Nucleus accumbens (tissue), 56 donors: Measurements from ENCODE around the gene ATAD3C.
"Not testable (repeated sequence)": the region's sequence is repeated elsewhere in the genome, so short reads cannot be mapped to it uniquely, and the experiment has no call there.

Experiments
- DNase-seq, 56 donors: peaks; one replicate each; lab custom pipeline; 2025; lab: John Stamatoyannopoulos, UW

The ATAD3C gene

DNA sequence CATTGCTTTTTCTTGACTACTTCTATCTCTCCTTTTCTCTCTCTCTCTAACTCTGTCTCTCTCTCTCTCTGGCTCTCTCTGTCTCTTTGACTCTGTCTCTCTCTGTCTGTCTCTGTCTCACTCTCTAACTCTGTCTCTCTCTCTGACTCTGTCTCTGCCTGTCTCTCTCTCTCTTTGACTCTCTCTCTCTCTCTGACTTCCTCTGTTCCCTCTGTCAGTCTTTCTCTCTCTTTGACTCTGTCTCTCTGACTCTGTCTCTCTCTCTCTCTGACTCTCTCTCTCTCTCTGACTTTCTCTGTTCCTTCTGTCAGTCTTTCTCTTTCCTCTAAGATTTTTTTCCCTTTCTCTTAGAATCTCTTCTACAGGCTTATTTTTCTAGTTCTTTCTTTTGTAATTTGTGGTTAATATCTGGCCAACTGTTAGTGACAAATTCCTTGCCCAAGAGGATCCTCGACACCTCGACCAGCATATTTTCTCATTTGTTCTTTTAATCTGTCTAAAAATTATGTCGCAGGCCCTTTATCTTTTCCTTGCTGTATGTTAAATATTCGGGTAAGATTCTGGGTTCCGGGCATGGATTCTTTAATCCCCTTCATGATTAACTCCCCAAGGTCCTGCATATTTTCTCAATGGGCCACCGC is at the start of gene ATAD3C:
ATAD3C (plus strand) TSS at position 591 of the 641 bp plus-strand sequence. CDS start 995 bp downstream, outside the sequence.
- no peak for DNase-seq

GRCh38 chr1:1399872-1400575 is 49.5 kb upstream of the ATAD3C start:
- no peak for DNase-seq

DNA sequence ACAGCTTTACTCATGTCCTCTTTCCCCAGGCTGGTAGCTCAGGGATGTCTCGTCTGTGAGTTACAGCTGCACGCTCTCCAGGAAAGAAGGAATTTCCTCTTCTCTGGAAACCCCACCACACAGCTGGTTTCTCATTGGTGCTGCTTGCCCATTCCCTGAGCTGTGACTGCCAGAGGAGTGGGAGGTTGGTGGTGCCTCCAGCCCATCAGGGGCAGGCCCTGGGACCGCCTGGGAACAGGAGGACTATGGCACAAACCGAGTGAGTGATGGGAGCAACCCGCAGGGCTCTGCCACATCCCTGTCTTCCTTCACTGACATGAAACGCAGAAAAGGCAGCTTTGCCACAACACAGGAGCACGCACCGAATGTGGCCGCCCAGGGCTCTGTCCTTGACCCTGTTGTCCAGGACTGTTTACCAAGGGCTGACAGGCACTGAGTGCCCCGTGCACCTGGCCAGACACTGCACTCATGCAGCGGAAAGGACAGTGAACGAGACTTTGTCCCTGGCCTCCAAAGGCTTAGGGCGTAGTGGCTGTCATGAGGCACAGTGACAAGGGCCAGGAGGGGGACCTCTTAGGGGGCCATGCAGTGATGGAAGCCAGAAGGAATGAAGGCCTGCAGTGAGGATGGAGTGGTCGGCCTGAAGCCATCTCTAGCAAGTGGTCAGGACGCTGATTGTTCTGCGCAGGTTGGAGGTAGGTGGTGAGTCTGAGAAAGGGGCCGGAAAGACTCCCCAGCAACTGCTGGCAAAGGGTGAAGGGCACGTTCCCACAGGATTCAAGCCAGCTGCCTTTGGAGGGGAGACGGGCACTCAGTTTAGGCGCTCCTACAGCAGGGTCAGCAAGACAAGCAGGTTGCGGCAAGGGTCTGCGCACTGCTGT is 48.7 kb upstream of the ATAD3C start:
- DNase-seq: no peak

GRCh38 chr1:1401457-1402010 is 48.0 kb upstream of the ATAD3C start:
- no peak for DNase-seq

GRCh38 chr1:1402072-1402900 is 47.2 kb upstream of the ATAD3C start:
- no peak for DNase-seq

GRCh38 chr1:1402901-1403392 is 46.5 kb upstream of the ATAD3C start:
- DNase-seq: not testable (repeated sequence)

- DNase-seq: no peak
Observed at GRCh38 chr1:1403653-1404052, 45.8 kb upstream of the ATAD3C start.

- no peak for DNase-seq
Observed at GRCh38 chr1:1406101-1406820, 43.2 kb upstream of the ATAD3C start.

GRCh38 chr1:1406821-1407635 is 42.5 kb upstream of the ATAD3C start, which contains the start of gene MRPL20:
Gene MRPL20 (minus strand): TSS chr1:1407293. CDS start chr1:1407217, 76 bp downstream.
- DNase-seq: peak in 55 of 56 donors; percentile 49 to 96 (median 90)

GRCh38 chr1:1407636-1408318 is 41.7 kb upstream of the ATAD3C start:
- DNase-seq: no peak

DNA sequence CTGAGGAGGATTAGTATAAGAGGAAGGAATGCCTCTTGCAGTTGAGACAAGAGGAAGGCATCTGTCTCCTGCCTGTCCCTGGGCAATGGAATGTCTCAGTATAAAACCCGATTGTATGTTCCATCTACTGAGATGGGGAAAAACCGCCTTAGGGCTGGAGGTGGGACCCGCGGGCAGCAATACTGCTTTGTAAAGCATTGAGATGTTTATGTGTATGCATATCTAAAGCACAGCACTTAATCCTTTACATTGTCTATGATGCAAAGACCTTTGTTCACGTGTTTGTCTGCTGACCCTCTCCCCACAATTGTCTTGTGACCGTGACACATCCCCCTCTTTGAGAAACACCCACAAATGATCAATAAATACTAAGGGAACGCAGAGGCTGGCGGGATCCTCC is 39.3 kb upstream of the ATAD3C start:
- not testable (repeated sequence) for DNase-seq

DNA sequence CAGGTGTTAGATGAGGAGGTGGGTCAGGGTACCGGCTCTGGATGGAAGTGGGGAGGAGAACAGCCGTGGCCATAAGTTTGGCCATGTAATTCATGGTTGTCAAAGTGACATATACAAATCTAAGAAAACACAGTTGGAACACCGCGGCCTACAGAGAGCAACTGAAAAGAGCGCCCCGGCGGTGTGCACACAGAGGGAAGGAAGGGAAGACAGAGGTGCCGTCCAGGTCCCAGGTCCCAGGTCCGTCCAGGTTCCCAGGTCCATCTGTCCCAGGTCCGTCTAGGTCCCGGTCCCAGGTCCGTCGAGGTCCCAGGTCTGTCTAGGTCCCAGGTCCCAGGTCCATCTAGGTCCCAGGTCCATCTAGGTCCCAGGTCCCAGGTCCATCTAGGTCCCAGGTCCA is 37.9 kb upstream of the ATAD3C start:
- DNase-seq: no peak

GRCh38 chr1:1412311-1412902 is 37.1 kb upstream of the ATAD3C start:
- not testable (repeated sequence) for DNase-seq

DNA sequence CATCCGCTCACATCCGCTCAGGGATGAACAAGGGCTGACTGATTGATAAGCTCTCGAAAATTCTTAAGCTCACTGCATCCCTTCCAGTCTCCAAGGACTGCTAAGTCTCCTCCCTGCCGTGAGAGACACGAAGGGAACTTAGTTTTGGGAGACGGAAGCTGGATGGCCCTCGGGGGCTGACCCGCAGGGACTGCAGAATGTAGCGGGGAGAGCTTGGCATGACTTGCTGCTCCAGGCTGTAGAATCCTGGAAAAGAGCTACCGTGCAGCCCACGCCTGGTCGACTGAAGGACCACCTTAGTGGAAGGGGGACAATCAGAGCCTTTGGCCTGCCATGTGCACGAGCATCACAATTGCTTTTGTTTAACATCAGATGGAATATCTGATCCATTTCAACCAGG is 33.7 kb upstream of the ATAD3C start:
- no peak for DNase-seq

- DNase-seq: not testable (repeated sequence)
Observed at GRCh38 chr1:1417396-1417795, 32.1 kb upstream of the ATAD3C start.

GRCh38 chr1:1417825-1418463 is 31.5 kb upstream of the ATAD3C start:
- DNase-seq: not testable (repeated sequence)
